Heart right ventricle (tissue), 16 donors: Measurements from ENCODE around the gene SOCS2. TPM values are rescaled to one million over a fixed set of nuclear protein-coding genes. Genes with fewer than 3 reads are reported as not detected.

Source experiments
- ATAC-seq, 8 donors: fragments of 200-7000 bp; cut with Tn5 transposase; one replicate each; pipeline ENCODE4 v1.9.1; 2020; ENCODE audit warnings: mild to moderate bottlenecking in 8 of 8, moderate library complexity in 8 of 8, moderate number of reproducible peaks in 1 of 8
- DNase-seq, 2 donors: peaks; one replicate each; pipeline ENCODE4 v3.0.0-alpha.2; 2020
- H3K27ac ChIP-seq, 10 donors: fragments of 200-600 bp; sonication (generic) in 2 of 10; one replicate each; pipeline versions ENCODE4 v1.5.0 to v1.8.0; 2020 to 2022; ENCODE audit warnings: mild to moderate bottlenecking in 3 of 10
- H3K27me3 ChIP-seq, 7 donors: fragments of 200-600 bp; one replicate each; pipeline ENCODE4 v1.8.0; 2021 to 2022; ENCODE audit warnings: mild to moderate bottlenecking in 2 of 7
- H3K36me3 ChIP-seq, 9 donors: fragments of 200-600 bp; sonication (generic) in 1 of 9; one replicate each; pipeline versions ENCODE4 v1.5.0 to v1.8.0; 2020 to 2022; ENCODE audit warnings: mild to moderate bottlenecking in 2 of 9
- H3K4me1 ChIP-seq, 9 donors: fragments of 200-600 bp; sonication (generic) in 1 of 9; one replicate each; pipeline versions ENCODE4 v1.5.0 to v1.8.0; 2020 to 2022; ENCODE audit warnings: mild to moderate bottlenecking in 4 of 9
- H3K4me3 ChIP-seq, 10 donors: fragments of 200-600 bp; sonication (generic) in 2 of 10; one replicate each; pipeline versions ENCODE4 v1.5.0 to v1.8.0; 2020 to 2022; ENCODE audit warnings: mild to moderate bottlenecking in 7 of 10, moderate library complexity in 2 of 10
- H3K9me3 ChIP-seq, 11 donors: fragments of 200-600 bp in 10 of 11; sonication (generic) in 2 of 11; one replicate each; pipeline versions ENCODE4 v1.5.0 to v1.8.0; 2013 to 2022; ENCODE audit warnings: mild to moderate bottlenecking in 2 of 11, control low read depth in 1 of 11, moderate library complexity in 1 of 11
- CTCF ChIP-seq, 9 donors: fragments of 200-600 bp; sonication (generic) in 2 of 9; IDR thresholded peaks; one replicate each; pipeline versions ENCODE4 v1.5.0 to v1.8.0; 2021 to 2022; ENCODE audit warnings: antibody characterized with exemption in 9 of 9, mild to moderate bottlenecking in 5 of 9, moderate library complexity in 1 of 9
- WGBS, 2 donors: extraction: QIAGEN DNeasy Blood & Tissue Kit; methylation state at CpG; one replicate each; pipeline ENCODE4 v1.1.7; 2013; ENCODE audit warnings: inconsistent platforms in 1 of 2; 5-methylcytosine and 5-hydroxymethylcytosine counted together
- intact Hi-C, 10 donors: fragments of 100-400 bp; cut with DNase I; formaldehyde crosslinking; loops; one replicate each; pipeline versions ENCODE4 v1.11.1 to v1.14.2; 2022
- polyA plus RNA-seq, 2 donors: library from polyadenylated mRNA; stranded (reverse); fragments of 200-250 nt; gene quantifications; one replicate each; pipeline ENCODE4 v1.2.3, GENCODE V29; 2013
- total RNA-seq, 10 donors: library from RNA; stranded (reverse); fragmentation: NEBNext Ultra II Directional in 3 of 10; extraction: Animal tissue kit (Norgen Biotek cat#: 25700) in 3 of 10; gene quantifications; one replicate each; pipeline versions ENCODE4 v1.2.1 to v1.2.4, GENCODE V29; 2021 to 2023
- donor health status: Arrhythmogenic right ventricular cardiomyopathy.
- donor health status: ischemic (EF 13 %, LVEDD 7.1; RV severe dilation, severe dysfunction).
- donor health status: healthy with polysubstance abuse.
- donor health status: DM: no; HTN: yes; CAD: no.
- donor health status: DM: no; HTN: no; CAD: no.
- donor health status: ischemic (EF 25% LVEDD 6.9; RV normal size, moderate dysfunction).
- donor health status: ischemic (EF 25% LVEDD 5.7; RV mildly dilated, moderate dysfunction).
- donor health status: healthy.
- donor health status: DM: yes; HTN: yes; CAD: no.
- donor health status: Ischemic cardiomyopathy.
- donor health status: ischemic (EF 35%, LVEDD 5.7; RV mildly dilated, moderate dysfunction).
- donor health status: nonischemic (EF 11% LVEDD 7.7; RV severe dilation, severe dysfunction).
- donor health status: DM: yes; HTN: yes; CAD: no.
- donor health status: PGD.
- donor health status: ischemic (EF 29% LVEDD 5.4; RV normal size, mild dysfunction).
- donor health status: nonischemic (EF 23%, LVEDD 6.1; RV moderate dilation, normal function).

The SOCS2 gene
- total and polyA plus RNA-seq, 12 donors, result 8.6 to 35.1 (median 18.3) TPM

- Histone ChIP-seq H3K27me3 (peaks cover 0 to 83% (median 0%) of the 10 kb centered on the region in 7 donors), H3K27ac (peak overlapping the region; percentile 93 to 100 (median 96)), H3K4me1 (peaks cover 3 to 39% (median 29%) of the 10 kb centered on the region in 9 donors), H3K36me3 (peaks cover 0 to 30% (median 14%) of the 10 kb centered on the region in 9 donors), H3K4me3 (peak overlapping the region; percentile 62 to 100 (median 91)), H3K9me3 (no peaks in the 10 kb centered on the region)
- ATAC-seq, result peak; percentile 33 to 59 (median 47)
- intact Hi-C loops, result loop anchor here (1.0 to 10.0 kb wide), 20 partner anchors 19 to 529 kb away; partner anchors contain the start of gene CRADD (in 8 of the 10)
- peak; percentile 78 to 91 for DNase-seq
- TF ChIP-seq CTCF (IDR thresholded peaks at IDR 0.05), result peak in 7 of 9 donors; percentile 24 to 67 (median 49)
- WGBS, 2 donors, result 0 to 1% methylated on average over 29 to 42 of the region's 47 CpGs
Observed at GRCh38 chr12:93571365-93571924, 1.0 kb upstream of the SOCS2 start.

- H3K36me3 ChIP-seq, result peaks cover 0 to 37% (median 10%) of the 10 kb centered on the region in 9 donors
- peaks cover 0 to 75% (median 0%) of the 10 kb centered on the region in 7 donors for H3K27me3 ChIP-seq
- 1% methylated on average over 73 to 75 of the region's 75 CpGs for WGBS, 2 donors
- no peak for ATAC-seq
- H3K4me1 ChIP-seq, result peaks cover 6 to 50% (median 40%) of the 10 kb centered on the region in 9 donors
- peak; percentile 31 to 53 for DNase-seq
- peak overlapping the region; percentile 93 to 100 (median 96) for H3K27ac ChIP-seq
- intact Hi-C loops, result loop anchor here in 8 of 10 donors (1.0 to 10.0 kb wide), 17 partner anchors 20 to 502 kb away; partner anchors contain the start of gene CRADD (in 4 of the 8)
- no peaks in the 10 kb centered on the region for H3K9me3 ChIP-seq
- H3K4me3 ChIP-seq, result peak overlapping the region; percentile 62 to 100 (median 91)
- TF ChIP-seq CTCF (IDR thresholded peaks at IDR 0.05), result no peak
Observed at GRCh38 chr12:93572712-93573551, 457 bp downstream of the SOCS2 start.

GRCh38 chr12:93573552-93574223 lies 1.2 kb downstream of the SOCS2 start:
- Histone ChIP-seq H3K9me3 (no peaks in the 10 kb centered on the region), H3K4me1 (peaks cover 6 to 55% (median 47%) of the 10 kb centered on the region in 9 donors), H3K27me3 (peaks cover 0 to 69% (median 0%) of the 10 kb centered on the region in 7 donors), H3K27ac (peak overlapping the region; percentile 93 to 100 (median 96)), H3K36me3 (peaks cover 0 to 37% (median 10%) of the 10 kb centered on the region in 9 donors), H3K4me3 (peak overlapping the region; percentile 62 to 100 (median 91))
- WGBS, 2 donors, result 4 to 7% methylated on average over 21 of the region's 21 CpGs
- ATAC-seq (no peak), DNase-seq (peak in 1 of 2 donors; percentile 37)
- intact Hi-C loops, result loop anchor here in 8 of 10 donors (1.0 to 10.0 kb wide), 17 partner anchors 17 to 501 kb away; partner anchors contain the start of gene CRADD (in 4 of the 8)
- TF ChIP-seq CTCF (IDR thresholded peaks at IDR 0.05), result no peak
